Activated CD4-positive, alpha-beta T cell treated with anti-CD3 and anti-CD28 coated beads for 36 hours (primary cell): ENCODE results near the gene KLF3. TPM values are rescaled to one million over a fixed set of nuclear protein-coding genes. Genes with fewer than 3 reads are reported as not detected.
A peak's percentile ranks its signal among the peaks of the same experiment; 100 is the strongest.

ENCODE experiments used
- ATAC-seq: fragments of 200-7000 bp; cut with Tn5 transposase; one replicate; pipeline ENCODE4 v1.10.0; 2021; ENCODE audit warnings: mild to moderate bottlenecking, moderate library complexity
- CTCF ChIA-PET: fragments of 350-600 bp; sonication (Branson Sonifier 250); formaldehyde crosslinking; loops from one replicate; lab custom pipeline; 2021; ENCODE audit warnings: antibody characterized with exemption; lab: Charles Lee
- POLR2A ChIA-PET: fragments of 350-600 bp; sonication (Branson Sonifier 250); formaldehyde crosslinking; loops from one replicate; lab custom pipeline; 2021; ENCODE audit warnings: antibody characterized with exemption, inconsistent platforms; lab: Charles Lee
- DNase-seq: peaks from one replicate; pipeline ENCODE4 v3.0.0-alpha.2; 2020
- H3K27ac Mint-ChIP-seq: one replicate; pipeline ENCODE4 v1.8.0; 2021; ENCODE audit warnings: mixed read lengths
- H3K27me3 Mint-ChIP-seq: one replicate; pipeline ENCODE4 v1.8.0; 2021; ENCODE audit warnings: mixed read lengths
- H3K36me3 Mint-ChIP-seq: one replicate; pipeline ENCODE4 v1.8.0; 2021; ENCODE audit warnings: low read depth, mixed read lengths
- H3K4me1 Mint-ChIP-seq: one replicate; pipeline ENCODE4 v1.8.0; 2021; ENCODE audit warnings: mixed read lengths
- H3K4me3 Mint-ChIP-seq: one replicate; pipeline ENCODE4 v1.8.0; 2021; ENCODE audit warnings: mild to moderate bottlenecking, moderate library complexity, mixed read lengths
- H3K9me3 Mint-ChIP-seq: one replicate; pipeline ENCODE4 v1.8.0; 2021; ENCODE audit warnings: low read depth, mixed read lengths
- intact Hi-C, 2 experiments: fragments of 100-400 bp; cut with DNase I in 1 of 2; cut with micrococcal nuclease in 1 of 2; formaldehyde crosslinking; loops; one replicate each; pipeline versions ENCODE4 v1.14.2 to v1.15.1; 2022 to 2024; cut with DNase I, micrococcal nuclease
- total RNA-seq, 2 experiments: library from RNA; stranded (reverse); gene quantifications; one replicate each; pipeline ENCODE4 v1.2.3, GENCODE V29; 2021

KLF3 gene
- total RNA-seq, 2 experiments from 2014 or later: 6.1 to 6.2 TPM

DNA sequence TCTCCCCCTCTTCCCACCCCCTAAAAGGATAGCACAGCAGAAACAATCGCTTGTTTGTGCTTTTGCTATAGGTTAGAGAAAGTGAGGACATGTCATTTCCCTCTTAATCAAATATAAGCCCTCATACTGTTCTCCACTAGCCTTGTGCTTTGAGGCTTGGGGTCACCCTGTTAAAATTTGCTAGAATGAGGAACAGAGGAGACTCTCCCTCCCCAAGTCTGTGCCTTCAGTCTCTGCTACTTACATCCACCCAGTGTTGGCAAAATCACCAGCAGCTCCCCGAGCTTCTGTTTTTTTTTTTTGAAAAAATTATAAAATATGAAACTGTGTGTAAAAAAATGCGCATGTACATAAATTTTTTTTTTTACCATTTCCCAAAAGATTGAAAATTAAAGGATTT is 19.3 kb downstream of the KLF3 start:
- intact Hi-C loops: no loop called here
- H3K36me3 Mint-ChIP-seq: peaks cover 18% of the 10 kb centered on the region

DNA sequence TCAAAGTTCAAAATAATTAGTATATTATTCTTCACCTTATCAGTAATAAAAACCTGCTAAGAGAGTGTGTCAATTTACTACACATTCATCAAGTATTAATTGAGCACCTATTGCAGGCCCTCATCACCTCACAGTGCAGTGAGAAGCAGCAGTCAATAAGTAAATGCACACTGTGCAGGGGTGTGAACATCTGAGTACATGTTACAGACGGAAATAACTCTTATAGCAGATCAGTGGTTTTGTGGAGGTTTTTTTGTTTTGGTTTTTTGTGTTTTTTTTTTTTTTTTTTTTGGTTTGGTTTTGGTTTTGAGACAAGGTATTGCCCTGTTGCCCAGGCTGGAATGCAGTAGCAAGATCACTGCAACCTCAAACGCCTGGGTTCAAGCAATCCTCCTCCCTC is 20.3 kb downstream of the KLF3 start:
- Mint-ChIP-seq H3K9me3 (no peaks in the 10 kb centered on the region), H3K27me3 (no peaks in the 10 kb centered on the region), H3K27ac (no peak overlapping the region), H3K4me3 (no peak overlapping the region), H3K36me3 (peaks cover 26% of the 10 kb centered on the region), H3K4me1 (peaks cover 81% of the 10 kb centered on the region)
- intact Hi-C loops: no loop called here
- ATAC-seq: peak; percentile 57
- DNase-seq: no peak
- ChIA-PET CTCF (interaction anchor here (1.1 to 2.1 kb wide), 3 partner anchors 9 to 507 kb away, joined by 3 to 5 read pairs (median 3); no protein-coding TSS in a partner anchor), POLR2A (interaction anchor here (0.6 kb wide), 1 partner anchor 556 kb away, joined by 3 read pairs; no protein-coding TSS in a partner anchor)

More for the DNA sequence above, 19.3 kb downstream of the KLF3 start:
- Mint-ChIP-seq H3K4me1 (peaks cover 83% of the 10 kb centered on the region), H3K9me3 (no peaks in the 10 kb centered on the region), H3K4me3 (no peak overlapping the region), H3K27me3 (no peaks in the 10 kb centered on the region), H3K27ac (peak overlapping the region; percentile 24)
- CTCF ChIA-PET: interaction anchor here (0.7 to 2.1 kb wide), 5 partner anchors 10 to 632 kb away, joined by 3 to 5 read pairs (median 3); no protein-coding TSS in a partner anchor
- ATAC-seq (no peak), DNase-seq (no peak)
- POLR2A ChIA-PET: no interaction called here

DNA sequence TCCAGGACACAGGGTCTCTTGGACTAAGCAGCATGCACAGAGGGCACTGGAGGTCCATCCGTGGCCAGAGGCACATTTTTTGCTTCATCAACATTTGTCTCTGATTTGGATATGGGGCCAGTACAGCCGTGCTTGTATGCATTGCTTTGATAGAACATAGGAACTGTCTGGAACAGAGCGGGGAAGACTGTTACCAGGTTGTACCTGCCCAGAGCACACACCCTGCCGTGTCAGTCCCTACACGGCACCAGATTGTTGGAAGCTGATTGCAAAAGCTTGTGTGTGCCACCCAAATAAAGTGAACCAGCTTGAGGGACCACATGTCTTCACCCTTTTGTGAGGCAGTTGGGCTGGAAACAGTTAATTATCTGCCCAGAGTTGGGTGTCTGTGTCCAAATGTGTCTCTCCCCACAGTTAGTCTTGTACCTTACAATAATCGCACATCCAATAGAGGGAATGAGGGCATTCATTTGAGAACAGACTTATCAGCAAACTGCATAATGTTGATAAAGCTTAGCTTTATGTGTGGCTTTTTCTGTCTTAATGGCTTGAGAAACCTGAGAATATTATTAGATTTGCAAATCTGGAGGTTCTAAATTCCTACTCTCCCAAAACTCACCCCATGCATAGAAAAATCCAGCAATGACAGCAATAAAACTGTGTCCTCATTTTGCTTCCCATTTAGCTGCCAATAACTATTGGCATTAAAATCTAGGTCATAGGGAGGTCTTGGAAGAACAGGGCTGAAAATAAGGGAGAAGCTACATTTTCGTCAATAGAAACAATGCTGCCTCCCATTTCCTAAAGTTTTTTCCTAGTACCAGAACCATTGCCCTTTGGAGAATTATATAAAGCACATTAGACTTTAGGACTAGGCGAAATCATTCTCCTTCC is 21.2 kb downstream of the KLF3 start:
- DNase-seq (no peak), ATAC-seq (no peak)
- Mint-ChIP-seq H3K36me3 (peaks cover 30% of the 10 kb centered on the region), H3K9me3 (no peaks in the 10 kb centered on the region), H3K4me1 (peaks cover 74% of the 10 kb centered on the region), H3K4me3 (no peak overlapping the region), H3K27ac (no peak overlapping the region), H3K27me3 (no peaks in the 10 kb centered on the region)
- intact Hi-C loops: no loop called here
- CTCF ChIA-PET: interaction anchor here (1.1 to 2.1 kb wide), 3 partner anchors 8 to 508 kb away, joined by 3 to 5 read pairs (median 5); no protein-coding TSS in a partner anchor
- POLR2A ChIA-PET: no interaction called here

DNA sequence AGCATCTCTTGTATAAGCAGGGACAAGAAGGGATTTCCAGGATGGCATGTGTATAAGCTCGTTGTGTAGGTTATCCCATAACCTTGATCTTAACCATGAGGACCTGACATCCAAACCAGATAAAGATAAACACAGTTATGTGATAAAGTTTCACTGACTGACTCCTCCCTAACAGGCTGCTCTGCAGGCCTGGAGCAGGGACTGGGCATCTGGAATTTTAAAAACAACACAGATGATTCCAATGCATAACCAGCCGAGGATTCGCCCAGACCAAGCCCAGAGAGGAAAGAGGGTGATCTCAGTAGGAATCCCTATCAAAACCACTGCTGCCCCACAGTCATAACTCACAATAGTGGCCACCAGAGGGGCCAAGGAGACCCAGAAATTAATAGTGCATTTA is 22.7 kb downstream of the KLF3 start:
- Mint-ChIP-seq H3K9me3 (no peaks in the 10 kb centered on the region), H3K36me3 (peaks cover 31% of the 10 kb centered on the region), H3K4me1 (peaks cover 67% of the 10 kb centered on the region), H3K27me3 (no peaks in the 10 kb centered on the region), H3K4me3 (no peak overlapping the region), H3K27ac (no peak overlapping the region)
- ChIA-PET CTCF (interaction anchor here (0.7 to 1.9 kb wide), 5 partner anchors 8 to 1011 kb away, joined by 4 to 10 read pairs (median 7); no protein-coding TSS in a partner anchor), POLR2A (no interaction called here)
- DNase-seq (no peak), ATAC-seq (no peak)
- intact Hi-C loops: no loop called here

DNA sequence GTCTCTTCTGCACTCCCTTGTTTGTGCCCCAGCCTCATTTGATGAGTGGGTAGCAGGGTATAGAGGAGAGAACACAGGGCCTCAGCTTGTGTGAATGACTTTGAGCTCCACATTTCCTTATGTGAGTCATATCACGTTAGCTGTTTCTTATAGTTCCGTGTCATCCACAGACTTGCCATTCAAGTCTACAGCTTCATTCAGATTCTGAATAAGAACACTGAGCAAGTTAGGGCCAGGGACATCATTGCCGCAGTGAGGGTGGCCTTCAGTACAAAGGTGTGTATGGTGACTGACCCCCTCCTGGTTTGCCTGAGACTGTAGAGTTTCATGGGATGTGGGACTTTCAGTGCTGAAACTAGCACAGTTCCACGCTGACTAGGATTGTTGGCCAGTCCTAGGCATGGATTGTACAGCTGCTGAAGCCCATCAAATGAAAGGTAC is 23.6 kb downstream of the KLF3 start:
- Mint-ChIP-seq H3K27ac (peak overlapping the region; percentile 69), H3K36me3 (peaks cover 36% of the 10 kb centered on the region), H3K27me3 (no peaks in the 10 kb centered on the region), H3K9me3 (no peaks in the 10 kb centered on the region), H3K4me3 (no peak overlapping the region), H3K4me1 (peaks cover 60% of the 10 kb centered on the region)
- ATAC-seq: peak; percentile 97
- CTCF ChIA-PET: interaction anchor here (0.8 to 1.9 kb wide), 9 partner anchors 9 to 508 kb away, joined by 3 to 11 read pairs (median 5); no protein-coding TSS in a partner anchor
- intact Hi-C loops: no loop called here
- POLR2A ChIA-PET: interaction anchor here (0.5 to 1.2 kb wide), 3 partner anchors 28 to 378 kb away, joined by 3 to 18 read pairs (median 3); no protein-coding TSS in a partner anchor
- DNase-seq: peak; percentile 39

DNA sequence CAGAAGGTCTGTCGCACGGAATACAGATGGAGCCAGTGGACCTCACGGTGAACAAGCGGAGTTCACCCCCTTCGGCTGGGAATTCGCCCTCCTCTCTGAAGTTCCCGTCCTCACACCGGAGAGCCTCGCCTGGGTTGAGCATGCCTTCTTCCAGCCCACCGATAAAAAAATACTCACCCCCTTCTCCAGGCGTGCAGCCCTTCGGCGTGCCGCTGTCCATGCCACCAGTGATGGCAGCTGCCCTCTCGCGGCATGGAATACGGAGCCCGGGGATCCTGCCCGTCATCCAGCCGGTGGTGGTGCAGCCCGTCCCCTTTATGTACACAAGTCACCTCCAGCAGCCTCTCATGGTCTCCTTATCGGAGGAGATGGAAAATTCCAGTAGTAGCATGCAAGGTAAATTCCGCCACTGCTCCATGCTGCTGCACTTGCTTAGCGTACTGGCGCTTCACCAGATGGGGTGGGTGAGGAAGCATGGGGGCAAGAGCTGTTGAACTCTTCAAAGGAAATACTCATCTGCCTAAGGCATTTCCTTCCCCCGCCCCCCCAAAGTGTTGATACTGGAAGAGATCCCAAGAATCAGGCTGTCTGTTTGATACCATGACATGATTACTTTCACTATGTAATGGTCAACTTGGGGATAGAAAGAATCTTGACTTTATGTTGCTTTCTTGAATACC is 24.8 kb downstream of the KLF3 start:
- H3K4me1 Mint-ChIP-seq: peaks cover 52% of the 10 kb centered on the region
- intact Hi-C loops: no loop called here
- no peak for ATAC-seq
- no peaks in the 10 kb centered on the region for H3K27me3 Mint-ChIP-seq
- H3K4me3 Mint-ChIP-seq: no peak overlapping the region
- H3K27ac Mint-ChIP-seq: no peak overlapping the region
- CTCF ChIA-PET: interaction anchor here (0.6 kb wide), 1 partner anchor 15 kb away, joined by 3 read pairs; no protein-coding TSS in a partner anchor
- peaks cover 37% of the 10 kb centered on the region for H3K36me3 Mint-ChIP-seq
- DNase-seq: no peak
- POLR2A ChIA-PET: no interaction called here
- H3K9me3 Mint-ChIP-seq: no peaks in the 10 kb centered on the region

DNA sequence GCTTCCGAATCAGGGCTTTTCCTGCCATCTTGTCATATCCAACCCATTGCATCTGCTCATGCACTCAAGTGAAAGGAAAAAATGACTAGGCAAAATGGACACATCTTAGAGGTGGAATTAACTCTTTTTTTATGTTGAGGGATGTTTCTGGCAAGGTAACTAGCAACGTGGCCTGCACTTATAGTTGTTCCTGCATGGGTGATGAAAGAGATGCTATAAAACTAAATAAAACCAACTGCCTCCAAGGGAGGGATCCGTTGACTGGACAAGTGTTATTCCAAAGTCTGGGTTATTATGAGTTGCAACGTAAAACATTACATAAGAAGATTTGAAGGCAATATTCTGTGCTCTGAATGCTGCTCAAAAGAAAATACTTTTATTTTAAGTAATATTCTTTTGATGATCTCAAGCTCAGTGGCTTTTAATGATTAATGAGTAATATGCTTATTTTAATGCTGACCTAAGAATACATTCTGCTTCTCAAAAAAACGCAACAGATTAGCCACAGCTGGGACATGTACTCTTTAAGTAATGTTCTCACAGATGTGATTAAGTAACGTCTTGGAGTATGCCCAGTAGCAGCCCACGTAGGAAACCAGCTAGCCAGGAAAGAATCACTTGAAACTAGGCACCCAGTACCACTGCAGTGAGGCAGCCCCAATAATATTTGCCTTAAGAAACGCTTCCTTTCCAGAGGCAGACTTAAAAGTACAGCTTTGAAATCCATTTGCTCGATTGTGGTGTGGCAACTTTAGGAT is 27.4 kb downstream of the KLF3 start:
- CTCF ChIA-PET: interaction anchor here (0.6 to 1.0 kb wide), 4 partner anchors 39 to 512 kb away, joined by 3 read pairs; partner anchors contain the start of gene TLR10
- Mint-ChIP-seq H3K36me3 (peaks cover 54% of the 10 kb centered on the region), H3K9me3 (no peaks in the 10 kb centered on the region), H3K4me3 (no peak overlapping the region), H3K4me1 (peaks cover 33% of the 10 kb centered on the region), H3K27me3 (no peaks in the 10 kb centered on the region), H3K27ac (no peak overlapping the region)
- POLR2A ChIA-PET: interaction anchor here (0.6 kb wide), 1 partner anchor 385 kb away, joined by 3 read pairs; no protein-coding TSS in a partner anchor
- intact Hi-C loops: no loop called here
- no peak for DNase-seq
- ATAC-seq: no peak

DNA sequence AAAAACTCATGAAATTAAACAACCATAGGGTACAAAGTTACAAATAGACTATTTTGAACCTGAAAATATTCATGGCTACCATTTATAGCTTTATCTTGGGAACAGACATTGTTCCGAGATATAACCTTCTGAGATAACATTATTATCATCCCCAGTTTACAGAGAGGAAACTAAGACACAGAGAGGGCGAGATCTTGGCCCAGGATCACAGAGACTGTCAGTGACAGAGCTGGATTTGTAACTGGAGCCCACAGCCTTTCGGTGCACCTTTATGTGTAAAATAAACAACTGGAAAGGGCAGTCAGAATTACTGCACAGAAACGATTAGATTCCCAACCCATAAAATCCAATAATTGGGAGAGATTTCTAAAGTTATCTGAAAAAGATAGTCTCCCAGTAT is 28.4 kb downstream of the KLF3 start:
- peaks cover 59% of the 10 kb centered on the region for H3K36me3 Mint-ChIP-seq
- intact Hi-C loops: no loop called here
- peaks cover 24% of the 10 kb centered on the region for H3K4me1 Mint-ChIP-seq
- H3K27ac Mint-ChIP-seq: no peak overlapping the region
- ATAC-seq: no peak
- H3K4me3 Mint-ChIP-seq: no peak overlapping the region
- POLR2A ChIA-PET: no interaction called here
- CTCF ChIA-PET: interaction anchor here (0.6 to 1.5 kb wide), 8 partner anchors 8 to 513 kb away, joined by 3 to 5 read pairs (median 3); no protein-coding TSS in a partner anchor
- no peak for DNase-seq
- no peaks in the 10 kb centered on the region for H3K27me3 Mint-ChIP-seq
- H3K9me3 Mint-ChIP-seq: no peaks in the 10 kb centered on the region

DNA sequence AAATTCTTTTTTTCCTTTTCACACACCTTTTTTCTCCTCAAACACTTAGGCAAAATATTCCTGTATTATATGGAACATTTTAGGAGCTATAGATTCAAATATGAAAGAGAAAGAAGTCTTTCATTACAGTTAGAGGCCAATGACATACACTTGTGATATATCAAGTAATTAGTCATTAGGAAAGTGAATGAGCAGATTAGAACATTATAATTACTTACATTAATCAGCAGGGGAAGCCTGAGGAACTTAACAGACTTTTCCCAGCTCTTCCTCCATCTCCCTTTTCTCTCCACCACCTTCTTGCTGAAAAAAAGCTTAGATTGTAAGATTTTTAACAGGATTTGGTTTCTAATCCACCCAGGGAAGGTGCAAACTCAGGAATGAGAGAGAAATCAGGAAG is 29.6 kb downstream of the KLF3 start:
- peaks cover 55% of the 10 kb centered on the region for H3K36me3 Mint-ChIP-seq

DNA sequence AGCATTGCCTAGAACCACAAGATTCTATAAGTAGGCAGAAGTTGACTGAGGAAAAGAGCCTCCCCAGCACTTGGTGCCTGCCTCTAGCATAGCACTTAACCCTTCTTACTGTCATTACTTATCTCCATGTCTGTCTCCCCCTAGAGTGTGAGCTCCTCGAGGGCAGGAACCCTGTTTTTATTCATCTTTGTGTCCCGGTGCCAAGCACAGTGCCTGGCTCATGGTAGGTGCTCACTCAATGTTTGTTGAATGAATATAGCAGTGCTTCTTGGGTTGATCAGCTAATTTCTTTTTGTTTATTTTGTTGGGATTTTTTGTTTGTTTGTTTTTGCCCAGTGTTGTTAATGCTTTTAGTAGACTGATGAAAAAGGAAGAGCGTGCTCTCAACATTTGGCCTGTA is 30.3 kb downstream of the KLF3 start:
- Mint-ChIP-seq H3K36me3 (peaks cover 47% of the 10 kb centered on the region), H3K4me3 (no peak overlapping the region), H3K27me3 (no peaks in the 10 kb centered on the region), H3K9me3 (no peaks in the 10 kb centered on the region), H3K27ac (no peak overlapping the region), H3K4me1 (peaks cover 10% of the 10 kb centered on the region)
- ChIA-PET CTCF (interaction anchor here (0.5 to 0.7 kb wide), 2 partner anchors 458 to 488 kb away, joined by 3 read pairs; partner anchors contain the start of gene WDR19), POLR2A (no interaction called here)
- intact Hi-C loops: no loop called here
- DNase-seq (no peak), ATAC-seq (no peak)

More for the DNA sequence above, 29.6 kb downstream of the KLF3 start:
- Mint-ChIP-seq H3K4me3 (no peak overlapping the region), H3K27ac (no peak overlapping the region), H3K9me3 (no peaks in the 10 kb centered on the region), H3K4me1 (peaks cover 14% of the 10 kb centered on the region), H3K27me3 (no peaks in the 10 kb centered on the region)
- CTCF ChIA-PET: interaction anchor here (0.7 to 1.5 kb wide), 6 partner anchors 10 to 527 kb away, joined by 3 to 5 read pairs (median 3); no protein-coding TSS in a partner anchor
- POLR2A ChIA-PET: interaction anchor here (0.7 kb wide), 2 partner anchors 326 to 383 kb away, joined by 4 read pairs; no protein-coding TSS in a partner anchor
- ATAC-seq: peak; percentile 63
- intact Hi-C loops: no loop called here
- no peak for DNase-seq
